Smooth muscle cell (in vitro differentiated cells): ENCODE measurements around the gene CTIF. TPM values are rescaled to one million over a fixed set of nuclear protein-coding genes. Genes with fewer than 3 reads are reported as not detected.

Experiments used
- DNase-seq: peaks from one replicate; lab custom pipeline; 2025; ENCODE audit not compliant: unreplicated experiment; lab: John Stamatoyannopoulos, UW
- H2AFZ ChIP-seq: fragments of 200-600 bp; sonication (generic); 2 replicates; pipeline ENCODE4 v1.6.0; 2016; ENCODE audit warnings: antibody characterized with exemption, low read depth, mild to moderate bottlenecking
- H3F3A ChIP-seq: fragments of 200-600 bp; sonication (generic); 2 replicates; pipeline ENCODE4 v1.6.0; 2017; ENCODE audit warnings: antibody characterized with exemption, low read depth
- H3K27ac ChIP-seq: fragments of 200-600 bp; sonication (generic); 2 replicates; pipeline ENCODE4 v1.5.1; 2016; ENCODE audit warnings: low read depth, mild to moderate bottlenecking
- H3K27me3 ChIP-seq: fragments of 200-600 bp; sonication (generic); 2 replicates; pipeline ENCODE4 v1.6.1; 2016; ENCODE audit warnings: low read depth, mild to moderate bottlenecking
- H3K36me3 ChIP-seq: fragments of 200-600 bp; sonication (generic); 2 replicates; pipeline ENCODE4 v1.5.1; 2016; ENCODE audit warnings: low read depth
- H3K4me1 ChIP-seq: fragments of 200-600 bp; sonication (generic); 2 replicates; pipeline ENCODE4 v1.5.1; 2016; ENCODE audit warnings: low read depth
- H3K4me2 ChIP-seq: fragments of 200-600 bp; sonication (generic); 2 replicates; pipeline ENCODE4 v1.6.0; 2016; ENCODE audit warnings: mild to moderate bottlenecking
- H3K4me3 ChIP-seq: fragments of 200-600 bp; sonication (generic); 2 replicates; pipeline ENCODE4 v1.5.1; 2016; ENCODE audit warnings: mild to moderate bottlenecking
- H3K79me2 ChIP-seq: fragments of 200-600 bp; sonication (generic); 2 replicates; pipeline ENCODE4 v1.6.0; 2016; ENCODE audit warnings: low read depth, mild to moderate bottlenecking
- H3K9ac ChIP-seq: fragments of 200-600 bp; sonication (generic); 2 replicates; pipeline ENCODE4 v1.6.0; 2016; ENCODE audit warnings: low read depth
- H3K9me3 ChIP-seq: fragments of 200-600 bp; sonication (generic); replicated peaks from 2 replicates; pipeline ENCODE4 v1.5.1; 2016; ENCODE audit warnings: low read depth
- H4K20me1 ChIP-seq: fragments of 200-600 bp; sonication (generic); 2 replicates; pipeline ENCODE4 v1.6.0; 2016; ENCODE audit warnings: low read depth
- CTCF ChIP-seq: fragments of 200-600 bp; sonication (generic); IDR thresholded peaks from 2 replicates; pipeline ENCODE4 v1.5.1; 2017; ENCODE audit warnings: borderline replicate concordance, mild to moderate bottlenecking, antibody characterized with exemption; ENCODE audit not compliant: insufficient read depth, poor library complexity, severe bottlenecking
- WGBS: methylation state at CpG from one replicate; pipeline ENCODE4 v1.1.7; 2016; ENCODE audit warnings: low lambda C conversion rate; 5-methylcytosine and 5-hydroxymethylcytosine counted together
- polyA plus RNA-seq: library from polyadenylated mRNA; unstranded; fragments of >200 nt; fragmentation: Nextera tagmentation; extraction: Ambion mirVana; gene quantifications from 2 replicates; pipeline ENCODE4 v1.2.1, GENCODE V29; 2016
- total RNA-seq: library from RNA; depleted of rRNA; stranded (reverse); fragments of >200 nt; gene quantifications from 2 replicates; pipeline ENCODE4 v1.2.3, GENCODE V29; 2014

The CTIF gene
- total and polyA plus RNA-seq, 2 experiments from 2014 or later = 22.2 to 25.3 TPM

- WGBS = 67% methylated on average over 18 of the region's 18 CpGs
- H3K79me2 ChIP-seq = peaks cover 13% of the 10 kb centered on the region
- H3K4me2 ChIP-seq = peak overlapping the region; percentile 63
- H3K27me3 ChIP-seq = no peaks in the 10 kb centered on the region
- H3K9ac ChIP-seq = peak overlapping the region; percentile 50
- peaks cover 31% of the 10 kb centered on the region for H3F3A ChIP-seq
- H4K20me1 ChIP-seq = no peaks in the 10 kb centered on the region
- H3K27ac ChIP-seq = peak overlapping the region; percentile 96
- H3K4me1 ChIP-seq = peaks cover 38% of the 10 kb centered on the region
- no peaks in the 10 kb centered on the region for H3K36me3 ChIP-seq
- H2AFZ ChIP-seq = no peak overlapping the region
- H3K9me3 ChIP-seq = no peaks in the 10 kb centered on the region
- no peak for TF ChIP-seq CTCF
- DNase-seq = no peak
- H3K4me3 ChIP-seq = no peak overlapping the region
These were observed 316.9 kb downstream of the CTIF start for GRCh38 chr18:48855422-48856377.

GRCh38 chr18:48857023-48857694 is 318.3 kb downstream of the CTIF start:
- Histone ChIP-seq H4K20me1 (no peaks in the 10 kb centered on the region), H3K9me3 (no peaks in the 10 kb centered on the region), H3K4me1 (peaks cover 37% of the 10 kb centered on the region), H3K79me2 (peaks cover 13% of the 10 kb centered on the region), H3K9ac (no peak overlapping the region), H3K4me2 (no peak overlapping the region), H3K36me3 (no peaks in the 10 kb centered on the region), H2AFZ (no peak overlapping the region), H3K4me3 (no peak overlapping the region), H3F3A (peaks cover 30% of the 10 kb centered on the region), H3K27ac (peak overlapping the region; percentile 96), H3K27me3 (no peaks in the 10 kb centered on the region)
- WGBS = 97% methylated on average over 14 of the region's 14 CpGs
- DNase-seq = no peak
- no peak for TF ChIP-seq CTCF

GRCh38 chr18:48858676-48859075 is 319.8 kb downstream of the CTIF start:
- no peak for TF ChIP-seq CTCF
- H3F3A ChIP-seq = peaks cover 29% of the 10 kb centered on the region

More at GRCh38 chr18:48858676-48859075, 319.8 kb downstream of the CTIF start:
- Histone ChIP-seq H3K9me3 (no peaks in the 10 kb centered on the region), H3K9ac (no peak overlapping the region), H2AFZ (no peak overlapping the region), H3K4me3 (no peak overlapping the region), H3K79me2 (peaks cover 13% of the 10 kb centered on the region), H3K4me1 (peaks cover 33% of the 10 kb centered on the region), H3K27ac (peak overlapping the region; percentile 87), H3K4me2 (no peak overlapping the region), H3K27me3 (no peaks in the 10 kb centered on the region), H4K20me1 (no peaks in the 10 kb centered on the region), H3K36me3 (no peaks in the 10 kb centered on the region)
- DNase-seq = no peak
- WGBS = 70% methylated on average over 4 of the region's 4 CpGs
